Measurements from ENCODE around the gene MIPOL1. TPM values are rescaled to one million over a fixed set of nuclear protein-coding genes. Genes with fewer than 3 reads are reported as not detected.

Gene MIPOL1
- total RNA-seq, 2 experiments from 2014 or later: not detected

DNA sequence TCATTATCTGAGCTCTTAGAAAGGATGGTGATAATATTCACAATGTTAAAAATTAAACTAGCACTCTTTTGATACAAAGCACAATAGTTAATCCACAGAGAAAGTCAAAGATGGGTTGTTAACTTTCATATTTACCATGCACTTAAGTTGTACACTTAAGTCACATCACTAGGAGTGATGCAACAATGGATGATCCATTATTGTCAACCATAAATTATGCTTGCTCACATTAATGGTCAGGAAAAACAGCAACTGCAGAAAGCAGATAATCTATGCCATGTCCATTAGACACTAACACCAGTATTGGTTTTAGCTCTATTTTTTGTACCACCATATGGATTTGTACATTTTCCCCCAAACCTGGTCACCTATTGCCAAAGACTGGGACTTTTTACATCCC lies 201.8 kb downstream of the MIPOL1 start:
- no peaks in the 10 kb centered on the region for H3K9me3 ChIP-seq (ENCODE audit: low read length)
- H3K4me3 ChIP-seq (ENCODE audit: low read depth, low read length, poor library complexity, severe bottlenecking): no peak overlapping the region
- H3K4me2 ChIP-seq (ENCODE audit: low read length): no peak overlapping the region
- intact Hi-C loops (cut with micrococcal nuclease; ENCODE audit: unreplicated experiment): no loop called here
- DNase-seq (ENCODE audit: low spot score): no peak
- no peaks in the 10 kb centered on the region for H4K20me1 ChIP-seq (ENCODE audit: insufficient read depth, low read length)
- no peak overlapping the region for H3K27ac ChIP-seq (ENCODE audit: low read depth, low read length, poor library complexity, severe bottlenecking)
- H3K79me2 ChIP-seq (ENCODE audit: insufficient read depth, low read depth, low read length): no peaks in the 10 kb centered on the region
- H3K36me3 ChIP-seq (ENCODE audit: insufficient read depth, low read length): no peaks in the 10 kb centered on the region
- BruUV-seq (replicated peaks): no TSS peak
- H3K4me1 ChIP-seq (ENCODE audit: insufficient read depth, low read length, poor library complexity, severe bottlenecking): no peaks in the 10 kb centered on the region
- ChIA-PET CTCF (ENCODE audit: unreplicated experiment) (no interaction called here), POLR2A (no interaction called here)
- TF ChIP-seq, protein P1, sequence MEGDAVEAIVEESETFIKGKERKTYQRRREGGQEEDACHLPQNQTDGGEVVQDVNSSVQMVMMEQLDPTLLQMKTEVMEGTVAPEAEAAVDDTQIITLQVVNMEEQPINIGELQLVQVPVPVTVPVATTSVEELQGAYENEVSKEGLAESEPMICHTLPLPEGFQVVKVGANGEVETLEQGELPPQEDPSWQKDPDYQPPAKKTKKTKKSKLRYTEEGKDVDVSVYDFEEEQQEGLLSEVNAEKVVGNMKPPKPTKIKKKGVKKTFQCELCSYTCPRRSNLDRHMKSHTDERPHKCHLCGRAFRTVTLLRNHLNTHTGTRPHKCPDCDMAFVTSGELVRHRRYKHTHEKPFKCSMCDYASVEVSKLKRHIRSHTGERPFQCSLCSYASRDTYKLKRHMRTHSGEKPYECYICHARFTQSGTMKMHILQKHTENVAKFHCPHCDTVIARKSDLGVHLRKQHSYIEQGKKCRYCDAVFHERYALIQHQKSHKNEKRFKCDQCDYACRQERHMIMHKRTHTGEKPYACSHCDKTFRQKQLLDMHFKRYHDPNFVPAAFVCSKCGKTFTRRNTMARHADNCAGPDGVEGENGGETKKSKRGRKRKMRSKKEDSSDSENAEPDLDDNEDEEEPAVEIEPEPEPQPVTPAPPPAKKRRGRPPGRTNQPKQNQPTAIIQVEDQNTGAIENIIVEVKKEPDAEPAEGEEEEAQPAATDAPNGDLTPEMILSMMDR (conservative IDR thresholded peaks at IDR 0.05; ENCODE audit: low read length): no peak
- no peak for TF ChIP-seq EZH2phosphoT487 (IDR thresholded peaks at IDR 0.05; ENCODE audit: borderline replicate concordance, low read depth, low read length)
- no peaks in the 10 kb centered on the region for H3K9me2 ChIP-seq (ENCODE audit: insufficient read depth, low read length)
- no peak overlapping the region for H2AFZ ChIP-seq (ENCODE audit: low read length)

DNA sequence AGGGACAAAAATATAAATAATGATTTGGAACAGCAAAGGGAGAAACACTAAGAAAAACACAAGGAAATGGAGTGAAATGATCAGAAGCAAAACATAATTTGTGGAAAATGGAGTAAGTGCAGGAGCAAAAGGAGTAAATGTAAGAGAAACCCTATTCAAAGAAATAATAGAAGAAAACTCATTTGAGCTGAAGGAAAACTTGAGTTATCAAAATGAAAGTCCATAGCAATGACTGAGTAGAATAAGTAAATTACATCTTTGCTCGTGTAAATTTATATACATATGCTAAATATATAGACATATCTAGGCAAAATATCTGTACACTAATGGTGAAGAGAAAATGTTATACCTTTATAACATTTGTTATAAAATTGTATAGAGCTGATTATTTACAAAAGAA lies 203.4 kb downstream of the MIPOL1 start:
- no peaks in the 10 kb centered on the region for H3K9me2 ChIP-seq (ENCODE audit: insufficient read depth, low read length)
- no peaks in the 10 kb centered on the region for H4K20me1 ChIP-seq (ENCODE audit: insufficient read depth, low read length)
- no peak overlapping the region for H3K4me3 ChIP-seq (ENCODE audit: low read depth, low read length, poor library complexity, severe bottlenecking)
- intact Hi-C loops (cut with micrococcal nuclease; ENCODE audit: unreplicated experiment): no loop called here
- DNase-seq (ENCODE audit: low spot score): no peak
- H2AFZ ChIP-seq (ENCODE audit: low read length): no peak overlapping the region
- TF ChIP-seq, protein P1 (conservative IDR thresholded peaks at IDR 0.05; ENCODE audit: low read length): no peak
- no peak for TF ChIP-seq EZH2phosphoT487 (IDR thresholded peaks at IDR 0.05; ENCODE audit: borderline replicate concordance, low read depth, low read length)
- H3K79me2 ChIP-seq (ENCODE audit: insufficient read depth, low read depth, low read length): no peaks in the 10 kb centered on the region
- POLR2A ChIA-PET: no interaction called here
- H3K9me3 ChIP-seq (ENCODE audit: low read length): no peaks in the 10 kb centered on the region
- no peaks in the 10 kb centered on the region for H3K36me3 ChIP-seq (ENCODE audit: insufficient read depth, low read length)
- no peaks in the 10 kb centered on the region for H3K4me1 ChIP-seq (ENCODE audit: insufficient read depth, low read length, poor library complexity, severe bottlenecking)
- H3K4me2 ChIP-seq (ENCODE audit: low read length): no peak overlapping the region
- CTCF ChIA-PET (ENCODE audit: unreplicated experiment): no interaction called here
- no peak overlapping the region for H3K27ac ChIP-seq (ENCODE audit: low read depth, low read length, poor library complexity, severe bottlenecking)
- BruUV-seq (replicated peaks): no TSS peak

DNA sequence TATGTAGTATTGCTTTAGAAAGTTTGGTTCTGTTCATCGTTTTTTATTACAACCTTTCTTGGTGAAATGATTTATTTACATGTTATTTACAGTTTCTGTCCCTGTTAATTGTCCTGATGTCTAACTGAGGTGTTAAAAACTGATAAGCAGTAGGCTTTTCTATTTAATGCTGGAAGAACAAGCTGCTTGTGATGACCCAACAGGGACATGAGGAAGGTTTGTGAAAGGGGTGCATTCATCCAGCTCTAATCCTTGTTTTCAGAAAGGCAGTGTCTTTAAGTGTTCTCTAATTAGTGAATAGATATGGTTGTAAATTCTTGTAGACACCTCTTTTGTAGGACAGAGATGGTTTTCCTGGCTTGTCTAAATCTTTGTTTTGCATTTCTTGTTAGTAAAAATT lies 205.9 kb downstream of the MIPOL1 start:
- Histone ChIP-seq H3K36me3 (ENCODE audit: insufficient read depth, low read length) (no peaks in the 10 kb centered on the region), H3K4me2 (ENCODE audit: low read length) (no peak overlapping the region), H2AFZ (ENCODE audit: low read length) (no peak overlapping the region), H4K20me1 (ENCODE audit: insufficient read depth, low read length) (no peaks in the 10 kb centered on the region), H3K9me3 (ENCODE audit: low read length) (no peaks in the 10 kb centered on the region), H3K79me2 (ENCODE audit: insufficient read depth, low read depth, low read length) (no peaks in the 10 kb centered on the region), H3K4me3 (ENCODE audit: low read depth, low read length, poor library complexity, severe bottlenecking) (no peak overlapping the region), H3K4me1 (ENCODE audit: insufficient read depth, low read length, poor library complexity, severe bottlenecking) (no peaks in the 10 kb centered on the region), H3K9me2 (ENCODE audit: insufficient read depth, low read length) (no peaks in the 10 kb centered on the region), H3K27ac (ENCODE audit: low read depth, low read length, poor library complexity, severe bottlenecking) (no peak overlapping the region)
- intact Hi-C loops (cut with micrococcal nuclease; ENCODE audit: unreplicated experiment): no loop called here
- BruUV-seq (replicated peaks): no TSS peak
- TF ChIP-seq EZH2phosphoT487 (IDR thresholded peaks at IDR 0.05; ENCODE audit: borderline replicate concordance, low read depth, low read length): no peak
- TF ChIP-seq, protein P1 (conservative IDR thresholded peaks at IDR 0.05; ENCODE audit: low read length): no peak
- CTCF ChIA-PET (ENCODE audit: unreplicated experiment): no interaction called here
- DNase-seq (ENCODE audit: low spot score): no peak
- POLR2A ChIA-PET: interaction anchor here (0.5 kb wide), 1 partner anchor 743 kb away, joined by 4 read pairs; no protein-coding TSS in a partner anchor
